ENCODE measurements around the gene DNAH9. TPM values are rescaled to one million over a fixed set of nuclear protein-coding genes. Genes with fewer than 3 reads are reported as not detected.

DNAH9 gene
- total and polyA plus RNA-seq, 4 donors = under 0.01 to 0.09 TPM; not detected in 2

DNA sequence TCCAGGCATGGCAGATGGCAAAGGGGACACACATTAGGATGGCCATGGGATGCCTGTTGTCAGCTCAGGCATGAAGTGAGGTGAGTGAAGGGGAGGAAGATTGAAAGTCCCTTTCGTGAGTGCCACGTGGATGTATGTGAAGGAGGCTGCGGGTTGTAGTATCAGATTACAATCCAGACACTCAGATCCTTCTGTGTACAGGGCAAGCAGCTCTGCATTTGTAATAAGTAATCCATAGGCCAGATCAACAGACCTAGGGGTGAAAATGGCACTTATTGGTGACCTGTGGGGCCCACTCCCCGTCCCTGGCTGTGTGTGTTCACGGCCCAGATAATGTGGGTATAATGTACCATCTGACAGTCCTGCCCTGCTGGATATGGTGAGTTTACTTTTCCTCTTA is 159.5 kb downstream of the DNAH9 start:
- Histone ChIP-seq H3K9ac (ENCODE audit: low read depth in 1 of 2, low read length in 2 of 2) (no peak overlapping the region), H3K9me3 (ENCODE audit: control insufficient read depth in 4 of 4, low read length in 3 of 4) (no peaks in the 10 kb centered on the region), H3K27ac (ENCODE audit: low read depth in 1 of 2, low read length in 2 of 2) (no peak overlapping the region), H3K4me3 (ENCODE audit: low read depth in 1 of 3, low read length in 3 of 3) (no peak overlapping the region), H3K4me1 (ENCODE audit: control insufficient read depth in 4 of 4, insufficient read depth in 4 of 4, low read length in 3 of 4) (no peaks in the 10 kb centered on the region), H3K36me3 (ENCODE audit: control insufficient read depth in 4 of 4, insufficient read depth in 3 of 4, low read depth in 1 of 4, low read length in 3 of 4) (no peaks in the 10 kb centered on the region), H3K27me3 (ENCODE audit: control insufficient read depth in 4 of 4, insufficient read depth in 4 of 4, low read length in 3 of 4) (peaks cover 0 to 3% (median 0%) of the 10 kb centered on the region in 4 donors)
- 39% methylated on average over 5 of the region's 5 CpGs for WGBS
- TF ChIP-seq JUND (IDR thresholded peaks at IDR 0.05) (no peak), YY1 (IDR thresholded peaks at IDR 0.05) (no peak), SP1 (IDR thresholded peaks at IDR 0.05) (no peak), HNF4A (conservative IDR thresholded peaks at IDR 0.05) (no peak), FOXA1 (IDR thresholded peaks at IDR 0.05) (no peak)
- TF ChIP-seq, protein P1, sequence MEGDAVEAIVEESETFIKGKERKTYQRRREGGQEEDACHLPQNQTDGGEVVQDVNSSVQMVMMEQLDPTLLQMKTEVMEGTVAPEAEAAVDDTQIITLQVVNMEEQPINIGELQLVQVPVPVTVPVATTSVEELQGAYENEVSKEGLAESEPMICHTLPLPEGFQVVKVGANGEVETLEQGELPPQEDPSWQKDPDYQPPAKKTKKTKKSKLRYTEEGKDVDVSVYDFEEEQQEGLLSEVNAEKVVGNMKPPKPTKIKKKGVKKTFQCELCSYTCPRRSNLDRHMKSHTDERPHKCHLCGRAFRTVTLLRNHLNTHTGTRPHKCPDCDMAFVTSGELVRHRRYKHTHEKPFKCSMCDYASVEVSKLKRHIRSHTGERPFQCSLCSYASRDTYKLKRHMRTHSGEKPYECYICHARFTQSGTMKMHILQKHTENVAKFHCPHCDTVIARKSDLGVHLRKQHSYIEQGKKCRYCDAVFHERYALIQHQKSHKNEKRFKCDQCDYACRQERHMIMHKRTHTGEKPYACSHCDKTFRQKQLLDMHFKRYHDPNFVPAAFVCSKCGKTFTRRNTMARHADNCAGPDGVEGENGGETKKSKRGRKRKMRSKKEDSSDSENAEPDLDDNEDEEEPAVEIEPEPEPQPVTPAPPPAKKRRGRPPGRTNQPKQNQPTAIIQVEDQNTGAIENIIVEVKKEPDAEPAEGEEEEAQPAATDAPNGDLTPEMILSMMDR (IDR thresholded peaks at IDR 0.05; ENCODE audit: low read depth, low read length, missing input control) = no peak
- TF ChIP-seq, protein P2, sequence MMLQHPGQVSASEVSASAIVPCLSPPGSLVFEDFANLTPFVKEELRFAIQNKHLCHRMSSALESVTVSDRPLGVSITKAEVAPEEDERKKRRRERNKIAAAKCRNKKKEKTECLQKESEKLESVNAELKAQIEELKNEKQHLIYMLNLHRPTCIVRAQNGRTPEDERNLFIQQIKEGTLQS (IDR thresholded peaks at IDR 0.05) = no peak
- TF ChIP-seq, protein P3, sequence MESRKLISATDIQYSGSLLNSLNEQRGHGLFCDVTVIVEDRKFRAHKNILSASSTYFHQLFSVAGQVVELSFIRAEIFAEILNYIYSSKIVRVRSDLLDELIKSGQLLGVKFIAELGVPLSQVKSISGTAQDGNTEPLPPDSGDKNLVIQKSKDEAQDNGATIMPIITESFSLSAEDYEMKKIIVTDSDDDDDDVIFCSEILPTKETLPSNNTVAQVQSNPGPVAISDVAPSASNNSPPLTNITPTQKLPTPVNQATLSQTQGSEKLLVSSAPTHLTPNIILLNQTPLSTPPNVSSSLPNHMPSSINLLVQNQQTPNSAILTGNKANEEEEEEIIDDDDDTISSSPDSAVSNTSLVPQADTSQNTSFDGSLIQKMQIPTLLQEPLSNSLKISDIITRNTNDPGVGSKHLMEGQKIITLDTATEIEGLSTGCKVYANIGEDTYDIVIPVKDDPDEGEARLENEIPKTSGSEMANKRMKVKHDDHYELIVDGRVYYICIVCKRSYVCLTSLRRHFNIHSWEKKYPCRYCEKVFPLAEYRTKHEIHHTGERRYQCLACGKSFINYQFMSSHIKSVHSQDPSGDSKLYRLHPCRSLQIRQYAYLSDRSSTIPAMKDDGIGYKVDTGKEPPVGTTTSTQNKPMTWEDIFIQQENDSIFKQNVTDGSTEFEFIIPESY (IDR thresholded peaks at IDR 0.05) = no peak
- DNase-seq (ENCODE audit: low spot score) = no peak

DNA sequence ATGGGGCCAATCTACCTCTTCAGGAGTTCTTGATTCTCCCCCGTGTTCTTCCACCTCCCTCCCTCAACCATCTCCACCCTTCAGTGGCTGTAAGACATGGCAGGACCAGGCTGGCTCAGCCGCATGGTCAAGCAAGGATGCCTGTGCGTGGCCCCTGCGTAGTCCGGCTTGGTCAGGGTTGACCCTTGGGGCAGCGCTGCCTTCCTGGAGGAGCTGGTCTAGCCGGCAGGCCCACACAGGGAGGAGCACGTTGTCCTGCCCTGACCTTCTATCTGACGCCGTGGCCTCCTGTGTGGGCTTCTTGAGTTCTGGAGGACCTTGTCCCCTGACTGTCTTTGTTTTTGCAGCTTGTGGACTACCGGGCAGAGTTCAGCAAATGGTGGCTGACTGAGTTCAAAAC is 169.8 kb downstream of the DNAH9 start:
- peaks cover 0 to 3% (median 1%) of the 10 kb centered on the region in 4 donors for H3K27me3 ChIP-seq (ENCODE audit: control insufficient read depth in 4 of 4, insufficient read depth in 4 of 4, low read length in 3 of 4)
- H3K36me3 ChIP-seq (ENCODE audit: control insufficient read depth in 4 of 4, insufficient read depth in 3 of 4, low read depth in 1 of 4, low read length in 3 of 4) = no peaks in the 10 kb centered on the region
- DNase-seq (ENCODE audit: low spot score) = no peak
- 82% methylated on average over 11 of the region's 11 CpGs for WGBS
- H3K9ac ChIP-seq (ENCODE audit: low read depth in 1 of 2, low read length in 2 of 2) = no peak overlapping the region
- H3K9me3 ChIP-seq (ENCODE audit: control insufficient read depth in 4 of 4, low read length in 3 of 4) = no peaks in the 10 kb centered on the region
- TF ChIP-seq FOXA2 (IDR thresholded peaks at IDR 0.05) = no peak
- TF ChIP-seq, protein P4, sequence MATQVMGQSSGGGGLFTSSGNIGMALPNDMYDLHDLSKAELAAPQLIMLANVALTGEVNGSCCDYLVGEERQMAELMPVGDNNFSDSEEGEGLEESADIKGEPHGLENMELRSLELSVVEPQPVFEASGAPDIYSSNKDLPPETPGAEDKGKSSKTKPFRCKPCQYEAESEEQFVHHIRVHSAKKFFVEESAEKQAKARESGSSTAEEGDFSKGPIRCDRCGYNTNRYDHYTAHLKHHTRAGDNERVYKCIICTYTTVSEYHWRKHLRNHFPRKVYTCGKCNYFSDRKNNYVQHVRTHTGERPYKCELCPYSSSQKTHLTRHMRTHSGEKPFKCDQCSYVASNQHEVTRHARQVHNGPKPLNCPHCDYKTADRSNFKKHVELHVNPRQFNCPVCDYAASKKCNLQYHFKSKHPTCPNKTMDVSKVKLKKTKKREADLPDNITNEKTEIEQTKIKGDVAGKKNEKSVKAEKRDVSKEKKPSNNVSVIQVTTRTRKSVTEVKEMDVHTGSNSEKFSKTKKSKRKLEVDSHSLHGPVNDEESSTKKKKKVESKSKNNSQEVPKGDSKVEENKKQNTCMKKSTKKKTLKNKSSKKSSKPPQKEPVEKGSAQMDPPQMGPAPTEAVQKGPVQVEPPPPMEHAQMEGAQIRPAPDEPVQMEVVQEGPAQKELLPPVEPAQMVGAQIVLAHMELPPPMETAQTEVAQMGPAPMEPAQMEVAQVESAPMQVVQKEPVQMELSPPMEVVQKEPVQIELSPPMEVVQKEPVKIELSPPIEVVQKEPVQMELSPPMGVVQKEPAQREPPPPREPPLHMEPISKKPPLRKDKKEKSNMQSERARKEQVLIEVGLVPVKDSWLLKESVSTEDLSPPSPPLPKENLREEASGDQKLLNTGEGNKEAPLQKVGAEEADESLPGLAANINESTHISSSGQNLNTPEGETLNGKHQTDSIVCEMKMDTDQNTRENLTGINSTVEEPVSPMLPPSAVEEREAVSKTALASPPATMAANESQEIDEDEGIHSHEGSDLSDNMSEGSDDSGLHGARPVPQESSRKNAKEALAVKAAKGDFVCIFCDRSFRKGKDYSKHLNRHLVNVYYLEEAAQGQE (IDR thresholded peaks at IDR 0.05) = no peak
- TF ChIP-seq NR2F2 (IDR thresholded peaks at IDR 0.05) = no peak
- no peak for TF ChIP-seq TAF1 (conservative IDR thresholded peaks at IDR 0.05)
- TF ChIP-seq, protein P2 (IDR thresholded peaks at IDR 0.05) = no peak
- TF ChIP-seq JUND (IDR thresholded peaks at IDR 0.05) = no peak
- no peak for TF ChIP-seq GABPA (IDR thresholded peaks at IDR 0.05 in 1 of 2, conservative IDR thresholded peaks at IDR 0.05 in 1 of 2)
- no peak overlapping the region for H3K27ac ChIP-seq (ENCODE audit: low read depth in 1 of 2, low read length in 2 of 2)
- no peak overlapping the region for H3K4me3 ChIP-seq (ENCODE audit: low read depth in 1 of 3, low read length in 3 of 3)
- no peaks in the 10 kb centered on the region for H3K4me1 ChIP-seq (ENCODE audit: control insufficient read depth in 4 of 4, insufficient read depth in 4 of 4, low read length in 3 of 4)

All from liver (tissue), 9 donors.